Choroid plexus epithelial cell (primary cell): ENCODE measurements around the gene TRAF2.

ENCODE experiments used
- DNase-seq: peaks from one replicate; pipeline ENCODE4 v3.0.0-alpha.2; 2010; ENCODE audit warnings: low read depth
- H3K4me3 ChIP-seq: 2 replicates; pipeline ENCODE4 v1.5.1; 2011; ENCODE audit warnings: low read depth, mild to moderate bottlenecking, control low read depth, low read length, moderate library complexity
- CTCF ChIP-seq: conservative IDR thresholded peaks from 2 replicates; pipeline ENCODE4 v1.5.1; 2011; ENCODE audit warnings: low read depth, mild to moderate bottlenecking, control low read depth, inconsistent platforms, low read length, moderate library complexity

Gene TRAF2

GRCh38 chr9:136902259-136902821, 16.0 kb downstream of the TRAF2 start:
- DNase-seq: peak; percentile 88
- no peak overlapping the region for H3K4me3 ChIP-seq

GRCh38 chr9:136903041-136903554, 16.8 kb downstream of the TRAF2 start:
- H3K4me3 ChIP-seq: no peak overlapping the region
- DNase-seq: no peak

More at GRCh38 chr9:136902259-136902821, 16.0 kb downstream of the TRAF2 start:
- TF ChIP-seq CTCF: no peak

GRCh38 chr9:136906266-136906665, 19.9 kb downstream of the TRAF2 start:
- H3K4me3 ChIP-seq: no peak overlapping the region
- no peak for TF ChIP-seq CTCF
- DNase-seq: peak; percentile 17

More at GRCh38 chr9:136903041-136903554, 16.8 kb downstream of the TRAF2 start:
- no peak for TF ChIP-seq CTCF

- DNase-seq: no peak
- TF ChIP-seq CTCF: no peak
- no peak overlapping the region for H3K4me3 ChIP-seq
These were observed 20.9 kb downstream of the TRAF2 start for GRCh38 chr9:136907011-136907914.

- no peak for TF ChIP-seq CTCF
- H3K4me3 ChIP-seq: no peak overlapping the region
- no peak for DNase-seq
These were observed 24.0 kb downstream of the TRAF2 start for GRCh38 chr9:136910197-136910900.

GRCh38 chr9:136910901-136911245, 24.6 kb downstream of the TRAF2 start:
- no peak for TF ChIP-seq CTCF
- H3K4me3 ChIP-seq: no peak overlapping the region
- DNase-seq: no peak
